Vagina (tissue), 2 donors: Measurements from ENCODE around the gene NAV1. TPM values are rescaled to one million over a fixed set of nuclear protein-coding genes. Genes with fewer than 3 reads are reported as not detected.
A peak's percentile ranks its signal among the peaks of the same experiment; 100 is the strongest.

Source experiments
- DNase-seq, 2 donors: peaks; one replicate each; pipeline ENCODE4 v3.0.0-alpha.2; 2017; ENCODE audit errors: extremely low spot score in 2 of 2
- H3K27ac ChIP-seq: fragments of 200-600 bp; sonication (generic); one replicate; pipeline ENCODE4 v1.5.1; 2019
- H3K27me3 ChIP-seq: fragments of 200-600 bp; sonication (generic); one replicate; pipeline ENCODE4 v1.5.1; 2019
- H3K36me3 ChIP-seq, 2 donors: fragments of 200-600 bp; sonication (generic); one replicate each; pipeline ENCODE4 v1.5.1; 2017 to 2019
- H3K4me1 ChIP-seq: fragments of 200-600 bp; sonication (generic); one replicate; pipeline ENCODE4 v1.5.1; 2019
- H3K4me3 ChIP-seq, 2 donors: fragments of 200-600 bp; sonication (generic); 1 replicate in 1 of 2; 2 replicates in 1 of 2; pipeline ENCODE4 v1.5.1; 2016 to 2019
- H3K9me3 ChIP-seq: fragments of 200-600 bp; sonication (generic); one replicate; pipeline ENCODE4 v1.5.1; 2019
- POLR2A ChIP-seq, 2 donors: fragments of 450-650 bp; IDR thresholded peaks; one replicate each; pipeline ENCODE4 v1.6.1; 2017; ENCODE audit warnings: antibody characterized with exemption in 2 of 2, mild to moderate bottlenecking in 2 of 2, moderate library complexity in 2 of 2
- POLR2AphosphoS5 ChIP-seq, 2 donors: sonication (generic); formaldehyde crosslinking; IDR thresholded peaks; one replicate each; pipeline ENCODE4 v1.9.0; 2017; ENCODE audit warnings: antibody characterized with exemption in 2 of 2, mild to moderate bottlenecking in 2 of 2, low read depth in 1 of 2; ENCODE audit not compliant: insufficient read depth in 1 of 2
- intact Hi-C: fragments of 100-400 bp; cut with DNase I; formaldehyde crosslinking; loops from one replicate; pipeline ENCODE4 v1.15.1; 2023
- total RNA-seq: library from RNA; depleted of rRNA; stranded (reverse); fragments of >200 nt; gene quantifications from one replicate; pipeline ENCODE4 v1.2.3, GENCODE V29; 2016
- TF ChIP-seq, protein P1 (sequence below), 3 experiments: fragments of 450-650 bp in 2 of 3; fragments of 200-600 bp in 1 of 3; sonication (generic) in 1 of 3; IDR thresholded peaks; one replicate each; pipeline ENCODE4 v1.5.1; 2017 to 2019; ENCODE audit warnings: antibody characterized with exemption in 3 of 3, mild to moderate bottlenecking in 2 of 3, moderate library complexity in 2 of 3

NAV1 gene
- total RNA-seq, 1 donor from 2014 or later, result 45.9 TPM

DNA sequence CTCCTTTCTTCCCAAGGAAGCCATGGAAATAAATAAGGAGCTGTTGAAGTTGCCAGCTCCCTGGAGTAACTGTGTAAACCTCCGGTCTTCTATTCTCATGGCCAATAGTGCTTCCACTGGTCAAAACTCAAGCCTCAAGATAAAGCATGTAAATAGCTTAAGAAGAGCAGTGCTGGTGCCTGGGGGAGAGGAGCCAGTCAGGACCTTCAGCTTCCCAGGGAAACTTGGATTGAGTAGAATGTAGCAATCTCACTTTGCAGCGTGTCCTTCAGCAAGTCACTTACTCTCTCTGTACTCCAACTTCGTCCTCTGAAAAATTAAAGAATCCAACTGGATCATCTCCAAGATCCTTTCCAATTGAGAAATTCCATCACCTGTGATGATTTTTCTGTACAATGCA, 44.7 kb downstream of the NAV1 start:
- Histone ChIP-seq H3K9me3 (no peaks in the 10 kb centered on the region), H3K27ac (peak overlapping the region; percentile 60), H3K27me3 (no peaks in the 10 kb centered on the region), H3K4me1 (peaks cover 24% of the 10 kb centered on the region), H3K36me3 (no peaks in the 10 kb centered on the region), H3K4me3 (no peak overlapping the region)
- DNase-seq, result no peak
- TF ChIP-seq POLR2A (IDR thresholded peaks at IDR 0.05) (no peak), POLR2AphosphoS5 (IDR thresholded peaks at IDR 0.05; ENCODE audit: insufficient read depth in 1 of 2, low read depth in 1 of 2) (no peak)
- TF ChIP-seq, protein P1, sequence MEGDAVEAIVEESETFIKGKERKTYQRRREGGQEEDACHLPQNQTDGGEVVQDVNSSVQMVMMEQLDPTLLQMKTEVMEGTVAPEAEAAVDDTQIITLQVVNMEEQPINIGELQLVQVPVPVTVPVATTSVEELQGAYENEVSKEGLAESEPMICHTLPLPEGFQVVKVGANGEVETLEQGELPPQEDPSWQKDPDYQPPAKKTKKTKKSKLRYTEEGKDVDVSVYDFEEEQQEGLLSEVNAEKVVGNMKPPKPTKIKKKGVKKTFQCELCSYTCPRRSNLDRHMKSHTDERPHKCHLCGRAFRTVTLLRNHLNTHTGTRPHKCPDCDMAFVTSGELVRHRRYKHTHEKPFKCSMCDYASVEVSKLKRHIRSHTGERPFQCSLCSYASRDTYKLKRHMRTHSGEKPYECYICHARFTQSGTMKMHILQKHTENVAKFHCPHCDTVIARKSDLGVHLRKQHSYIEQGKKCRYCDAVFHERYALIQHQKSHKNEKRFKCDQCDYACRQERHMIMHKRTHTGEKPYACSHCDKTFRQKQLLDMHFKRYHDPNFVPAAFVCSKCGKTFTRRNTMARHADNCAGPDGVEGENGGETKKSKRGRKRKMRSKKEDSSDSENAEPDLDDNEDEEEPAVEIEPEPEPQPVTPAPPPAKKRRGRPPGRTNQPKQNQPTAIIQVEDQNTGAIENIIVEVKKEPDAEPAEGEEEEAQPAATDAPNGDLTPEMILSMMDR (IDR thresholded peaks at IDR 0.05), result no peak
- intact Hi-C loops, result no loop called here

DNA sequence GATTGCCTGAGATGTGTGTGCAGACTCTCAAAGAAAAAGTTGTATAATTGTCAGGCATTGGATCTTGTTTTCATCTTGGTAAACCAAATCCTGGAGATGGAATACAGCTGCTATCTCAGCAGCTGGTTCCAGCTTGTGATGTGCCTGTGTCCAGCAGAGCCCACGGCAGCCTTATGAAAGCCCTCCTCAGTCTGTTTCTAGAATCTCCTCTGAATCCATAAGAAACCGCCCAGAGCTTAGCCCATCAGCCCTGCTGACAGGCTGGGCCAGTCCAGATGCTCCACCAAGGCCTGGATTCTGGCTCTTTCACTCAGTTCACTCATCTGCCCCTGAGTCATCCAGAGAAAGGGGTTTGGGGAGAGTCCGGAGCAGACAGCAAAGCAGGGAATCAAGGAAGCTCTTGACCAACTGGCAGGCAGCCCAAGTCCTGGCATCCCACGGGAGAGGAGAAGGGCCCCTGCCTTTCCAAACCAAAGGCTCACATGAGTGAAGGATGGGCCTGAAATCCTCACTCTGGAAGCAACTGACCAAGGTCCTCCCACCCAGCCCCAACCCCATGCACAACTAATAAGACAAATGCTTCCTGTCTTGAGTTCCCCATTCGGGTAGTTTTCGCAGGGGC, 45.7 kb downstream of the NAV1 start:
- no peaks in the 10 kb centered on the region for H3K36me3 ChIP-seq
- TF ChIP-seq POLR2AphosphoS5 (IDR thresholded peaks at IDR 0.05; ENCODE audit: insufficient read depth in 1 of 2, low read depth in 1 of 2), result peak in 1 of 2 donors; percentile 36
- TF ChIP-seq POLR2A (IDR thresholded peaks at IDR 0.05), result no peak
- H3K27ac ChIP-seq, result peak overlapping the region; percentile 60
- no peaks in the 10 kb centered on the region for H3K27me3 ChIP-seq
- intact Hi-C loops, result no loop called here
- no peak overlapping the region for H3K4me3 ChIP-seq
- H3K4me1 ChIP-seq, result peaks cover 24% of the 10 kb centered on the region
- H3K9me3 ChIP-seq, result no peaks in the 10 kb centered on the region
- DNase-seq, result no peak

DNA sequence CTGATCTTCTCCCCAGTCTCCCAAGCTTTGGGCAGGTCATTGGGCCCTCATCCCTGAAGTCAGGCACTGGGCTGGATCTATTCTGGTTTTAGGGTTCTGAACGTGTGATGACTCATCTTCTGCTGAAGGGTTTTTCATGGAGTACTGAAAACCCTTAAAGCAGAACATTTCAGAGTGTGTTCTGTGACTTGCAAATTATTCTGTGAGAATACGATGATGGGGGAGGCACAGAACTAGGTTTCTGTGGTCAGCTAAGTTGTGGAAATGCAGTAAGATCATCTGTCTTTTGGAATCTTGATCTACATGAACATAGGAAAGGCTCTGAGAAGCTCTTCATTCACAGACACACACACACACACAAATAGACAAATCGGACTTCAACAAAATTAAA, 46.2 kb downstream of the NAV1 start:
- peaks cover 24% of the 10 kb centered on the region for H3K4me1 ChIP-seq
- H3K4me3 ChIP-seq, result no peak overlapping the region
- TF ChIP-seq, protein P1 (IDR thresholded peaks at IDR 0.05), result no peak
- TF ChIP-seq POLR2A (IDR thresholded peaks at IDR 0.05) (no peak), POLR2AphosphoS5 (IDR thresholded peaks at IDR 0.05; ENCODE audit: insufficient read depth in 1 of 2, low read depth in 1 of 2) (no peak)
- intact Hi-C loops, result no loop called here
- DNase-seq, result no peak
- H3K27me3 ChIP-seq, result no peaks in the 10 kb centered on the region
- H3K9me3 ChIP-seq, result no peaks in the 10 kb centered on the region
- no peaks in the 10 kb centered on the region for H3K36me3 ChIP-seq
- H3K27ac ChIP-seq, result peak overlapping the region; percentile 60

DNA sequence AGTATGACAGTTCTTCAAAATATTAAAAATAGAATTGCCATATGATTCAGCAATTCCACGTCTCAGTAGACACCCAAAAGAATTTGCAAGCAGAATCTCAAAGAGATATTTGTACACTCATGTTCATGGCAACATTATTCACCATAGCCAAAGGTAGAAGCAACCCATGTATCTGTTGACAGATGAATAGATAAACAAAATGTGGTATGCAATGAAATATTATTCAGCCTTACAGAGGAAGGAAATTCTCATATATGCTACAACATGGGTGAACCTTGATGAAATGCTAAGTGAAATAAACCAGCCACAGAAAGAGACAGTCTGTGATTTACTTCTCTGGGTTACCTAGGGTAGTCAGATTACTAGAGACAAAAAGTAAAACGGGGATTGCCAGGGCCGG, 47.0 kb downstream of the NAV1 start:
- TF ChIP-seq POLR2A (IDR thresholded peaks at IDR 0.05) (no peak), POLR2AphosphoS5 (IDR thresholded peaks at IDR 0.05; ENCODE audit: insufficient read depth in 1 of 2, low read depth in 1 of 2) (no peak)
- TF ChIP-seq, protein P1 (IDR thresholded peaks at IDR 0.05), result no peak
- Histone ChIP-seq H3K9me3 (no peaks in the 10 kb centered on the region), H3K4me1 (peaks cover 24% of the 10 kb centered on the region), H3K27me3 (no peaks in the 10 kb centered on the region), H3K36me3 (no peaks in the 10 kb centered on the region), H3K27ac (no peak overlapping the region), H3K4me3 (no peak overlapping the region)
- intact Hi-C loops, result no loop called here
- DNase-seq, result no peak

DNA sequence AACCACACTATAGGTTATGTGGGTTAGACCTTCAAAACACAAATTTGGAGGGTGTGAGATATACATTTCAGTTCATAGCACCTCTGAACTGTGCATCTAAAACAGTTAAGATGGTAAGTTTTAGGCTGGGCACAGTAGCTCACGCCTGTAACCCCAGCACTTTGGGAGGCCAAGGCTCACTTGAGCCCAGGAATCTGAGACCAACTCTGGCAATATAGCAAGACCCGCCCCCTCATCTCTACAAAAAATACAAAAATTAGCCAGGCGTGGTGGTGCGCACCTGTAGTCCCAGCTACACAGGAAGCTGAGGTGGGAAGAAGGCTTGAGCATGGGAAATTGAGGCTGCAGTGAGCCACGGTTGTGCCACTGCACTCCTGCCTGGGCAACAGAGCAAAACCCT, 47.9 kb downstream of the NAV1 start:
- H3K36me3 ChIP-seq, result no peaks in the 10 kb centered on the region
- H3K27me3 ChIP-seq, result no peaks in the 10 kb centered on the region
- TF ChIP-seq, protein P1 (IDR thresholded peaks at IDR 0.05), result no peak
- TF ChIP-seq POLR2AphosphoS5 (IDR thresholded peaks at IDR 0.05; ENCODE audit: insufficient read depth in 1 of 2, low read depth in 1 of 2) (no peak), POLR2A (IDR thresholded peaks at IDR 0.05) (no peak)
- no peak overlapping the region for H3K4me3 ChIP-seq
- intact Hi-C loops, result no loop called here
- H3K27ac ChIP-seq, result no peak overlapping the region
- no peaks in the 10 kb centered on the region for H3K9me3 ChIP-seq
- peaks cover 24% of the 10 kb centered on the region for H3K4me1 ChIP-seq
- no peak for DNase-seq
